ENCODE results near the gene KRTAP10-1. TPM values are rescaled to one million over a fixed set of nuclear protein-coding genes. Genes with fewer than 3 reads are reported as not detected.

The KRTAP10-1 gene
- total RNA-seq, 4 donors from 2014 or later = not detected

DNA sequence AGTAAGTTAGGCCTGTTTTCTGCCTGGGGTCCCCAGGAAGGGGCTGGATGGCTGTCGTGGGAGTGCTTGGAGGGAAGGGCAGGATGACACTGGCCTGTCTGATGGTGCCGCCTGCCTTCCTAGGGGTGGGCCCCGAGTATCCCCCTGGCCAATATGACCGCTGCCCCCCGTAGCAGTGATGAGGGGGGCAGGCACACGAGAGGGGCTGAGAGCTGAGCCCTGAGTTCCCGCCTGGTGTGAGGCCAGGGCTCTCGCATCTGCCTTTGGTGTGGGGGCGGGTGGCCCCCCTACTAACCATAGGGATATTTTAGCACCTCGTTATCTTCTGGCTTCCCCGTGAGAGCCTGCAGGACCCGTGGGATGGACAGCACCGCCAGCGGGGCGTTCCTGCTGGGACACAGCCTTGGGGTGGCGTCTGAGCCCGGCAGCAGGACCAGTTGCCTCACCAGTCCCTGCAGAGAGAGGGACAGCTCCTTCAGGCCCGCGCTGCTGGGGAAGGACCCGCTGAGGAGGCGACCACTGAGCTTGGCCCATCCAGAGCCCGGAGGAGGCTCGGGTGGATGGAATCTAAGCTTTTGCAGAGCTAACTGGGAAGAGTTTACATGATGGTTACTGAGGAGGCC, 10.4 kb downstream of the KRTAP10-1 start:
- no peak overlapping the region for H3K4me3 ChIP-seq
- H3K27me3 ChIP-seq = peaks cover 0 to 13% (median 12%) of the 10 kb centered on the region in 3 donors
- no peaks in the 10 kb centered on the region for H3K9me3 ChIP-seq
- intact Hi-C loops (cut with DNase I; ENCODE audit: low total_unique reads) = no loop called here
- no peaks in the 10 kb centered on the region for H3K4me1 ChIP-seq
- no peaks in the 10 kb centered on the region for H3K36me3 ChIP-seq
- TF ChIP-seq CTCF (IDR thresholded peaks at IDR 0.05 in 4 of 5, conservative IDR thresholded peaks at IDR 0.05 in 1 of 5) (no peak), POLR2A (IDR thresholded peaks at IDR 0.05) (no peak)
- ATAC-seq (no peak), DNase-seq (no peak)
- in situ Hi-C loops (cut with MboI; ENCODE audit: low sequenced_read_pairs in 4 of 4) = no loop called here
- no peak overlapping the region for H3K27ac ChIP-seq

DNA sequence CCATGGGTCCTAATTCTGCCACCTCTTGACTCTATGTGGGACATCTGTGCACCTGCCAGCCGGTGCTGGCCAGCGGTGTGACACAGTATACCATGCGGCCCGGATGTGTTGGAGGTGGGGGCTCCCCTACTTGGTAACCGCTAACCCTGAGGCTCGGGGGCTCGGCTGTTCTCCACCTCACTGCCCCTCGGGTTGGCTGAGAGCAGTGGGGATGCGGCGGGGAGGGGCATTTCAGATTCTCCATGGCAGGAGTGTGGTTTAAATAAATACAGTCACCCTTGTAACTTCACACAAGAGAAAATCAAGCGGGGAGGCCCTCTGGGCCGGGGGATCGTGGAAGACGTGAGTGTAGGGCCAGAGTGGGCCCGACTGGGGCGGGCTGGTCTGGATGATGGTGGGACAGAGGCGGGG, 11.0 kb downstream of the KRTAP10-1 start:
- Histone ChIP-seq H3K4me1 (no peaks in the 10 kb centered on the region), H3K36me3 (no peaks in the 10 kb centered on the region), H3K9me3 (no peaks in the 10 kb centered on the region), H3K4me3 (no peak overlapping the region), H3K27me3 (peaks cover 0 to 13% (median 12%) of the 10 kb centered on the region in 3 donors), H3K27ac (no peak overlapping the region)
- ATAC-seq (no peak), DNase-seq (no peak)
- in situ Hi-C loops (cut with MboI; ENCODE audit: low sequenced_read_pairs in 4 of 4) (no loop called here), intact Hi-C loops (cut with DNase I; ENCODE audit: low total_unique reads) (no loop called here)
- TF ChIP-seq POLR2A (IDR thresholded peaks at IDR 0.05) = no peak
- TF ChIP-seq CTCF (IDR thresholded peaks at IDR 0.05 in 4 of 5, conservative IDR thresholded peaks at IDR 0.05 in 1 of 5) = no peak

- Histone ChIP-seq H3K9me3 (no peaks in the 10 kb centered on the region), H3K27me3 (peaks cover 0 to 13% (median 12%) of the 10 kb centered on the region in 3 donors), H3K27ac (no peak overlapping the region), H3K36me3 (no peaks in the 10 kb centered on the region), H3K4me3 (no peak overlapping the region), H3K4me1 (no peaks in the 10 kb centered on the region)
- ATAC-seq (no peak), DNase-seq (no peak)
- intact Hi-C loops (cut with DNase I; ENCODE audit: low total_unique reads) = no loop called here
- in situ Hi-C loops (cut with MboI; ENCODE audit: low sequenced_read_pairs in 4 of 4) = no loop called here
- no peak for TF ChIP-seq CTCF (IDR thresholded peaks at IDR 0.05 in 4 of 5, conservative IDR thresholded peaks at IDR 0.05 in 1 of 5)
- TF ChIP-seq POLR2A (IDR thresholded peaks at IDR 0.05) = no peak
Measured at GRCh38 chr21:44528634-44528995, 11.4 kb downstream of the KRTAP10-1 start.

GRCh38 chr21:44527983-44528633, 11.9 kb downstream of the KRTAP10-1 start:
- in situ Hi-C loops (cut with MboI; ENCODE audit: low sequenced_read_pairs in 4 of 4) (no loop called here), intact Hi-C loops (cut with DNase I; ENCODE audit: low total_unique reads) (no loop called here)
- TF ChIP-seq CTCF (IDR thresholded peaks at IDR 0.05 in 4 of 5, conservative IDR thresholded peaks at IDR 0.05 in 1 of 5) = no peak
- Histone ChIP-seq H3K27ac (no peak overlapping the region), H3K4me3 (no peak overlapping the region), H3K27me3 (peaks cover 0 to 13% (median 12%) of the 10 kb centered on the region in 3 donors), H3K4me1 (no peaks in the 10 kb centered on the region), H3K36me3 (no peaks in the 10 kb centered on the region), H3K9me3 (no peaks in the 10 kb centered on the region)
- ATAC-seq (no peak), DNase-seq (no peak)
